Daoy (cell line): ENCODE data around the gene ITPK1. TPM values are rescaled to one million over a fixed set of nuclear protein-coding genes. Genes with fewer than 3 reads are reported as not detected.

Experiments
- DNase-seq: peaks from one replicate; pipeline ENCODE4 v3.0.0-alpha.2; 2015; ENCODE audit warnings: low read depth
- total RNA-seq: library from RNA; depleted of rRNA; stranded (reverse); fragments of >200 nt; shearing (Covaris generic); gene quantifications from 2 replicates; pipeline ENCODE4 v1.2.3, GENCODE V29; 2014

Gene ITPK1
- total RNA-seq, 1 experiment from 2014 or later: 14.2 TPM

DNA sequence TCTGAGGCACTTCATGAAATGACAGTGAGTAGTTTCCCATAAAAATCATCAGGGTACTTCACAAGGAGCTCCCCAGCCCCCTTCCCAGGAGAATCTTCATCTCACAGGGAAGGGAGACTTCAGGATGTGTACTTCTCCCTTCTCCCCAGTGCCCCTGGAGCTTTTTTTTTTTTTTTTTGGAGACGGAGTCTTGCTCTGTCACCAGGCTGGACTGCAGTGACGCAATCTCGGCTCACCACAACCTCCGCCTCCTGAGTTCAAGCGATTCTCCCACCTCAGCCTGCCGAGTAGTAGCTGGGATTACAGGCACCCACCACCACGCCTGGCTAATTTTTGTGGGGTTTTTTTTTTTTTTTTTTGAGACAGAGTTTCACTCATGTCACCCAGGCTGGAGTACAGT, 10.4 kb downstream of the ITPK1 start:
- peak; percentile 95 for DNase-seq

DNA sequence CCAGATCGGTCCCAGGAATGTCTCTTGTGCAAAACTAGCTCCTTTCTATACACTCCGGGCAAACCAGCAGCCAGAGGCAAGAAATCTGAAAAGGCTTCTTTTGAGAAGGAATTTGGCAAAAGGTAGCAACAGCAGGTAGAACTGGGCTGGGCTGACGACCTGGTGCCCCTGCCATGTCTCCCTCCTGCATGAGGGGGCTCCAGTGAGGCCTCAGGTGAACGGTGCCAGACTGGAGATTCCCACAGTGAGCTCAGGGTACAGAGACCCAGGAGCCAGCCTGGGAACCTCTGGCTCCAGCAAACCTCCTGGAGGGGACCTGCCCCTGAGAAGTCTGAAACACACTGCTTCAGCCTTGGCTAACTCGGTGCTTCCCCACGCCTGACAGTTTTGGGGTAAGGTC, 10.8 kb downstream of the ITPK1 start:
- peak; percentile 34 for DNase-seq

- peak; percentile 90 for DNase-seq
Measured at GRCh38 chr14:93103392-93104080, 12.2 kb downstream of the ITPK1 start.

- DNase-seq: no peak
Measured at GRCh38 chr14:93102141-93102540, 13.6 kb downstream of the ITPK1 start.

GRCh38 chr14:93101181-93101580, 14.5 kb downstream of the ITPK1 start:
- DNase-seq: no peak

GRCh38 chr14:93100570-93100969, 15.2 kb downstream of the ITPK1 start:
- peak; percentile 64 for DNase-seq

DNA sequence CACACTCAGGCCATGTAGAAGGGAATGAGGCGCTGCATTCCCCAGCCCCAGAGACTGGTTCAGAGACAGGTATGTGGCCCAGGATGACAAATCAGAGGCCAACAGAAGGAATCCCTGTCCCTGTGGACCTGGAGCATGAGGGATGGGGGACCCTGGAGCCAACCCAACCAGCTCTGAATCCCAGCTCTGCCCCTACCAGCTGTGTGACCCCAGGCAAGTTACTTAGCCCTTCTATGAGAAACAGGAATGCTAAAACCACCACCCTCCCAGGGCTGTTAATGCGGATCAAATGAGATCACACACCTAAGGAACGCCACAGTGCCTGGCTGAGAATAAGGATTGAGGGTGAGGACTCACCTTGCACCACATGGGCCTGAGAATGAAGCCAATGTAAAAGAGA, 15.6 kb downstream of the ITPK1 start:
- DNase-seq: no peak

DNA sequence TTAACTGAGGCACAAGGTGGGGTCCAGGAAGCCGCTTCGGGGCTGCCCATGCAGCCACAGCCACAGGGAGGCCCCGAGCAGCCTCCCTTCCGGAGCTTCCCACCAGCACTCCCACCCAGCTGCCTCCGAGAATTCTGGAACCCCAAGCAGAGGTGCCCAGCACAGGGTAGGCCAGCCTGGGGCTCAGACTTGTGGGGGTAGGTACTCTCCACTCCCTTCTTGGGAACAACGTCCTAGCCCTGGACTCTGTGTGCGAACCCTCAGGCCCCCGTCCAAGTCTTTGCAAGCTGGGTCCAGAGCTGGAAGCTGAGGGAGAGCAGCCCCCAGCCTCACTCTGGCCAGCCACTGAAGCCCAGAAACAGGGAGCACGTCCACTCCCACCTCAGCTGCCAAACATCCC, 16.1 kb downstream of the ITPK1 start:
- DNase-seq: no peak

DNA sequence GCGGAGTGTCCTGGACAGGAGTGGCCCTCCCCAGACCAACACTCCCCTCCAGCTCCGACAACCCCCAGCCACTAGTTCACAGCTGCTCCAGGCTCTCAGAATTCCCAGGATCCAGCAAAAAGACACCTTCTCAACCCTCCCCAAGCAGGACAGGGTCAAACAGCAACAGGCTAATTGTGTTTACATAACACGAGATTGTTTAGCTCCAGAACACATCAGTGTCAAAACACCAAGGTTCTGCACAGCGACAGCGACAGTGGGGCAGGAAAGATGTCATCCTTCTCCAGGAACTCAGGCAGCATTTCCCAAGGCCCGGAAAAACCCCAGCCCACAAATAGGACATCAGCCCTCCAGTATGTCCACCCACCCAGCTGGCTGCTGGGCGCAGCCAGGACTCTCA, 16.5 kb downstream of the ITPK1 start:
- DNase-seq: no peak

DNA sequence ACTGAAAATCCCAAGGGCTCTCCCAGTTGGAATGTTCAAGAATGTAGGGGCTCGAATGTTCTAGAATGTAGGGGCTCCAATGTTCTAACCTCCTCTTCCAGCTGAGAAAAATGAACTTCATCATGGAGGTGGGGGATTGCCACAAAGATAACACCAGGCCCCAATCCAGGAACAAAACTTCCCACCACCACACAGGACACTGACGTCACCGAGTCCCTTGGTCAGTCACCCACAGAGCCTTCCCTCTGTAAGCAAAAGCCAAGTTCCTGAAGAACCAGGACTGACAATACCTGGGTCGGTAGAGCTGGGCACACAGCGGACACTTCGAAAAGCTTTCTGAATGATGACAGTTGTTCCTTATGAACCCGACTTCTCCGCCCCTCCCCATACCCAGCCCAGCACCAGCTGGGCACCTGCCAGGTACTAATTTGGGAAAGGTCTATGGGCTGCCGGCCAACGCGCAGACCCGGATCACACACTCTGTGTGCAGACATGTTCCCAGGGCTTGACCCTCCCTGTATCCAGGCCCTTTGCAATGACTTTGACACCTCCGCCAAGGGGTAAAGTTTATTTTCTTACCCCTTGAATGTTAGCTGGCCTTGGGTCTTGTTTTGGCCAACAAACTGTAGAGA, 18.9 kb downstream of the ITPK1 start:
- DNase-seq: no peak

GRCh38 chr14:93095742-93096510, 19.8 kb downstream of the ITPK1 start:
- DNase-seq: no peak

DNA sequence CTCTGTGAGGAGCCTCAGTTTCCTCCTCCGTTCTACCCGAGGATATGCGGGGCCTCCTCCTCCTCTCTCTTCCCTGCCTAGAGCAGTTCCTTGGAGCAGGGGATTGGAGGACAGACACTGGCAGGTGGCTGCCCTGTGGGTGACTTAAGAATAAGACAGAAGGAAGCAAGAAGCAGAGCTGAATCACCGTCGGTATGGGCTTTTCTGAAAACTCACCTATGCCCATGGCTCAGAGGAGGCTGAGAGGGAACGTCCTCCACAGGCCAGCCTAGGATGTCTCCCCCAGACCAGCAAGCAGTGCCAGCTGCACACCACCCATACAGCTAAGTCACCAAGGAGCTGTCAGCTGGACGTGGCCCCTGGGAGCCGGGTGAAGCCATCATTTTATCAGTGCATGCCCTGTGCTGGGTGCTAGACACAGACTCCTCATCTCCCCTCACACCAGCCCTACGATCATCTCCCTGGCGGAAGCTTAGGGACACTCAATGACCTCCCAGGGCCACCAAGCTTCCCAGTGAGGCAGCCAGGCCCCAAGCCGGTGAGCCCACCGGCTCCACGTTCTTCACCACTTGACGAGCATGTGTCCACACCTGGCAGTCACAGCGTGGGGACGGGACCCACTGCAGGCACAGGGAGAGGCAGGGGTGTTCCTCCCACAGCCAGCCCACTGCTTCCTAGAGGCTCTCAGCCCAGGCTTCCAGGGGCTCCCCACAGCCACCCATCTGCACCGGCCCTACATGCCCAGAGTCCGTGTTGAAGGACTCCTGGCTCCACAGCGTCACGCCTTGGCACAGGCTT, 21.4 kb downstream of the ITPK1 start:
- no peak for DNase-seq

- DNase-seq: no peak
Measured at GRCh38 chr14:93092606-93093556, 22.8 kb downstream of the ITPK1 start.

- DNase-seq: no peak
Measured at GRCh38 chr14:93091666-93092065, 24.1 kb downstream of the ITPK1 start.

DNA sequence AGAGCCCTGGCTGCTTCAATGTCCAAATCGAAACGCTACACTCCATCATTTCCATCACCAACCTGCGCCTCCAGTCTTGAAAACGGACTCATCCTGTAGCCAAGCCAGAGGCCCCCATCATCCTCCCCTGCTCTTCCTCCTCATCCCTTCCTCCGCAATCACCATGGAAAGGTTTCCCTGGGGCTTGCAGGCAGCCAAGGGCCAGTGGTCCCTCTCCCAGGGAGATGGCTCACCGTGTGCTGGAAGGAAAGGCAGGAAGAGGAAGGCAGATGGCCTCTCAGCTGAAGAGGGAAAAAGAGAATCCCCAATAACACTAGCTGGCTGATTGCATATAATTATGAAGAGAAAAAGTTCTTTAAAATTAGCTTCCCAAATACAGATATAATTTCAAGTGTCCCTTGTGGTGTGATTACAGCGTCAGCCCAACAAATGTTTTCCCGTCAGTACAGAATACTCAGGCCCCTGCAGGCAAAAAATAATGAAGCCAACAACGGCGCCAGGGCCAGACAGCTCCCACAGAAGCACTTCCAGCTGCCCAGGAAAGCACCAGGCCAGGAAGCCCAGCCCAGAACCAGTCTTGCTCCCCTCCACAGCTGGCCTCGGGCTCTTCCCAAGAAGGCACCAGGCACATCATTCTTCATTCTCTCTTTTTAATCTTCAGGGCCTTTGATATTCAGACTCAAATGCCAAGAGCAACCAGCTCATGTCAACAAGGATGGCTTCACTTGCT, 24.7 kb downstream of the ITPK1 start:
- no peak for DNase-seq

GRCh38 chr14:93089521-93090269, 26.0 kb downstream of the ITPK1 start:
- DNase-seq: peak; percentile 35

GRCh38 chr14:93086441-93087055, 29.2 kb downstream of the ITPK1 start:
- DNase-seq: peak; percentile 44

- peak; percentile 77 for DNase-seq
Measured at GRCh38 chr14:93085911-93086310, 29.8 kb downstream of the ITPK1 start.
